ENCODE measurements around the gene SCUBE2.

The SCUBE2 gene

GRCh38 chr11:9025101-9025850 is 66.1 kb downstream of the SCUBE2 start:
- H4K20me1 ChIP-seq (ENCODE audit: insufficient read depth) = no peaks in the 10 kb centered on the region
- no peaks in the 10 kb centered on the region for H3K4me1 ChIP-seq (ENCODE audit: low read depth, poor library complexity, severe bottlenecking)
- no peaks in the 10 kb centered on the region for H3K27me3 ChIP-seq (ENCODE audit: insufficient read depth, low read depth)
- H3K36me3 ChIP-seq (ENCODE audit: insufficient read depth) = no peaks in the 10 kb centered on the region
- H3K4me3 ChIP-seq (IDR thresholded peaks at IDR 0.05; ENCODE audit: insufficient read depth, low read depth, low read length) = no peak overlapping the region
- no peak overlapping the region for H2AFZ ChIP-seq (ENCODE audit: low read depth)
- no peaks in the 10 kb centered on the region for H3K79me2 ChIP-seq (ENCODE audit: insufficient read depth, low read depth)
- TF ChIP-seq CTCF (conservative IDR thresholded peaks at IDR 0.05; ENCODE audit: low read depth, low read length) = no peak
- H3K27ac ChIP-seq = no peak overlapping the region
- H3K9ac ChIP-seq = no peak overlapping the region
- H3K4me2 ChIP-seq = no peak overlapping the region

GRCh38 chr11:9022961-9023680 is 68.3 kb downstream of the SCUBE2 start:
- Histone ChIP-seq H3K36me3 (ENCODE audit: insufficient read depth) (no peaks in the 10 kb centered on the region), H3K27me3 (ENCODE audit: insufficient read depth, low read depth) (no peaks in the 10 kb centered on the region), H4K20me1 (ENCODE audit: insufficient read depth) (no peaks in the 10 kb centered on the region), H2AFZ (ENCODE audit: low read depth) (no peak overlapping the region), H3K27ac (no peak overlapping the region), H3K4me2 (no peak overlapping the region), H3K79me2 (ENCODE audit: insufficient read depth, low read depth) (no peaks in the 10 kb centered on the region), H3K4me3 (IDR thresholded peaks at IDR 0.05; ENCODE audit: insufficient read depth, low read depth, low read length) (no peak overlapping the region), H3K9ac (no peak overlapping the region), H3K4me1 (ENCODE audit: low read depth, poor library complexity, severe bottlenecking) (no peaks in the 10 kb centered on the region)
- no peak for TF ChIP-seq CTCF (conservative IDR thresholded peaks at IDR 0.05; ENCODE audit: low read depth, low read length)

GRCh38 chr11:9020916-9021315 is 70.5 kb downstream of the SCUBE2 start:
- no peak for TF ChIP-seq CTCF (conservative IDR thresholded peaks at IDR 0.05; ENCODE audit: low read depth, low read length)
- H3K4me3 ChIP-seq (IDR thresholded peaks at IDR 0.05; ENCODE audit: insufficient read depth, low read depth, low read length) = no peak overlapping the region
- no peak overlapping the region for H3K9ac ChIP-seq
- H3K27me3 ChIP-seq (ENCODE audit: insufficient read depth, low read depth) = no peaks in the 10 kb centered on the region
- H3K79me2 ChIP-seq (ENCODE audit: insufficient read depth, low read depth) = no peaks in the 10 kb centered on the region
- H2AFZ ChIP-seq (ENCODE audit: low read depth) = no peak overlapping the region
- H3K27ac ChIP-seq = no peak overlapping the region
- H3K4me1 ChIP-seq (ENCODE audit: low read depth, poor library complexity, severe bottlenecking) = no peaks in the 10 kb centered on the region
- no peaks in the 10 kb centered on the region for H4K20me1 ChIP-seq (ENCODE audit: insufficient read depth)
- H3K4me2 ChIP-seq = no peak overlapping the region
- H3K36me3 ChIP-seq (ENCODE audit: insufficient read depth) = no peaks in the 10 kb centered on the region

- Histone ChIP-seq H3K79me2 (ENCODE audit: insufficient read depth, low read depth) (no peaks in the 10 kb centered on the region), H3K4me1 (ENCODE audit: low read depth, poor library complexity, severe bottlenecking) (no peaks in the 10 kb centered on the region), H4K20me1 (ENCODE audit: insufficient read depth) (no peaks in the 10 kb centered on the region), H3K9ac (no peak overlapping the region), H3K36me3 (ENCODE audit: insufficient read depth) (no peaks in the 10 kb centered on the region), H3K4me3 (IDR thresholded peaks at IDR 0.05; ENCODE audit: insufficient read depth, low read depth, low read length) (no peak overlapping the region), H3K27me3 (ENCODE audit: insufficient read depth, low read depth) (no peaks in the 10 kb centered on the region), H3K27ac (no peak overlapping the region), H3K4me2 (no peak overlapping the region), H2AFZ (ENCODE audit: low read depth) (no peak overlapping the region)
- TF ChIP-seq CTCF (conservative IDR thresholded peaks at IDR 0.05; ENCODE audit: low read depth, low read length) = no peak
Measured at GRCh38 chr11:9019861-9020260, 71.5 kb downstream of the SCUBE2 start.

Measured in KMS-11 (cell line).